Osteoblast (primary cell): ENCODE data around the gene OR2T35. TPM values are rescaled to one million over a fixed set of nuclear protein-coding genes. Genes with fewer than 3 reads are reported as not detected.
"Not testable (repeated sequence)": the region's sequence is repeated elsewhere in the genome, so short reads cannot be mapped to it uniquely, and the experiment has no call there.

Experiments used
- DNase-seq: peaks from one replicate; pipeline ENCODE4 v3.0.0; 2011; ENCODE audit warnings: low spot score, mixed read lengths; ENCODE audit not compliant: insufficient read length; ENCODE audit errors: missing footprints
- H2AFZ ChIP-seq: 2 replicates; pipeline ENCODE4 v1.6.0; 2011; ENCODE audit warnings: mild to moderate bottlenecking, low read length
- H3K27ac ChIP-seq: 2 replicates; pipeline ENCODE4 v1.5.1; 2011; ENCODE audit warnings: mild to moderate bottlenecking, low read depth, low read length, moderate library complexity
- H3K27me3 ChIP-seq: 2 replicates; pipeline ENCODE4 v1.6.0; 2012; ENCODE audit warnings: mild to moderate bottlenecking, control low read depth, inconsistent platforms, low read length, moderate library complexity; ENCODE audit not compliant: insufficient read depth
- H3K36me3 ChIP-seq: 2 replicates; pipeline ENCODE4 v1.5.1; 2011; ENCODE audit warnings: mild to moderate bottlenecking, low read length, control low read depth, moderate library complexity; ENCODE audit not compliant: insufficient read depth
- H3K4me1 ChIP-seq: 2 replicates; pipeline ENCODE4 v1.5.1; 2011; ENCODE audit warnings: mild to moderate bottlenecking, low read length, control low read depth, moderate library complexity; ENCODE audit not compliant: insufficient read depth
- H3K4me2 ChIP-seq: 2 replicates; pipeline ENCODE4 v1.6.0; 2011; ENCODE audit warnings: mild to moderate bottlenecking, low read length; ENCODE audit not compliant: insufficient read depth
- H3K4me3 ChIP-seq: fragments of 200-600 bp; sonication (generic); 3 replicates; pipeline ENCODE4 v1.5.1; 2012; ENCODE audit warnings: mild to moderate bottlenecking, low read length, inconsistent platforms; ENCODE audit not compliant: insufficient read depth
- H3K79me2 ChIP-seq: 2 replicates; pipeline ENCODE4 v1.6.0; 2012; ENCODE audit warnings: mild to moderate bottlenecking, low read length, control low read depth, inconsistent platforms; ENCODE audit not compliant: insufficient read depth
- H3K9me3 ChIP-seq: 2 replicates; pipeline ENCODE4 v1.5.1; 2011; ENCODE audit warnings: low read depth, low read length, control low read depth
- H4K20me1 ChIP-seq: 2 replicates; pipeline ENCODE4 v1.6.0; 2012; ENCODE audit warnings: mild to moderate bottlenecking, low read length, control low read depth; ENCODE audit not compliant: insufficient read depth
- CTCF ChIP-seq: IDR thresholded peaks from 2 replicates; pipeline ENCODE4 v1.5.1; 2011; ENCODE audit warnings: mild to moderate bottlenecking, low read depth, low read length, moderate library complexity; ENCODE audit errors: extremely low read depth
- total RNA-seq: library from RNA; depleted of rRNA; stranded (reverse); fragments of >200 nt; gene quantifications from 2 replicates; pipeline ENCODE4 v1.2.3, GENCODE V29; 2012

Gene OR2T35
- total RNA-seq, 1 donor, result not detected

GRCh38 chr1:248681651-248682050 is 36.6 kb upstream of the OR2T35 start:
- H3K79me2 ChIP-seq, result no peaks in the 10 kb centered on the region
- H3K36me3 ChIP-seq, result no peaks in the 10 kb centered on the region
- no peak overlapping the region for H2AFZ ChIP-seq
- H3K4me1 ChIP-seq, result no peaks in the 10 kb centered on the region
- TF ChIP-seq CTCF, result no peak
- H3K9me3 ChIP-seq, result peaks cover 3% of the 10 kb centered on the region
- no peak overlapping the region for H3K4me3 ChIP-seq
- H3K4me2 ChIP-seq, result no peak overlapping the region
- no peaks in the 10 kb centered on the region for H3K27me3 ChIP-seq
- no peak for DNase-seq
- no peak overlapping the region for H3K27ac ChIP-seq
- no peaks in the 10 kb centered on the region for H4K20me1 ChIP-seq

- H3K9me3 ChIP-seq, result peaks cover 6% of the 10 kb centered on the region
- DNase-seq, result no peak
- H4K20me1 ChIP-seq, result no peaks in the 10 kb centered on the region
- H3K36me3 ChIP-seq, result no peaks in the 10 kb centered on the region
- no peaks in the 10 kb centered on the region for H3K79me2 ChIP-seq
- no peaks in the 10 kb centered on the region for H3K27me3 ChIP-seq
- H2AFZ ChIP-seq, result no peak overlapping the region
- H3K4me1 ChIP-seq, result no peaks in the 10 kb centered on the region
- no peak for TF ChIP-seq CTCF
- no peak overlapping the region for H3K4me2 ChIP-seq
- H3K4me3 ChIP-seq, result no peak overlapping the region
- no peak overlapping the region for H3K27ac ChIP-seq
These were observed 24.9 kb upstream of the OR2T35 start for GRCh38 chr1:248670003-248670402.

GRCh38 chr1:248663453-248664328 is 18.6 kb upstream of the OR2T35 start:
- H3K36me3 ChIP-seq, H3K9me3 ChIP-seq, H3K4me3 ChIP-seq, H3K79me2 ChIP-seq, H3K4me1 ChIP-seq, H3K4me2 ChIP-seq, H4K20me1 ChIP-seq, H3K27me3 ChIP-seq, H2AFZ ChIP-seq, DNase-seq, H3K27ac ChIP-seq: not testable (repeated sequence)

GRCh38 chr1:248656797-248657196 is 11.7 kb upstream of the OR2T35 start:
- H4K20me1 ChIP-seq, H3K27me3 ChIP-seq, H3K27ac ChIP-seq, H3K4me2 ChIP-seq, H3K4me1 ChIP-seq, DNase-seq, H3K36me3 ChIP-seq, H2AFZ ChIP-seq, H3K9me3 ChIP-seq, H3K4me3 ChIP-seq, H3K79me2 ChIP-seq: not testable (repeated sequence)

GRCh38 chr1:248655354-248655753 is 10.3 kb upstream of the OR2T35 start, which contains the start of gene OR2T27:
OR2T27 (minus strand) TSS chr1:248655528; CDS start chr1:248650884, 4,644 bp downstream.
- H3K9me3 ChIP-seq, H3K4me3 ChIP-seq, H3K36me3 ChIP-seq, H3K27ac ChIP-seq, H3K4me1 ChIP-seq, H3K27me3 ChIP-seq, DNase-seq, H3K79me2 ChIP-seq, H4K20me1 ChIP-seq, H3K4me2 ChIP-seq, H2AFZ ChIP-seq: not testable (repeated sequence)

- H2AFZ ChIP-seq, H3K27me3 ChIP-seq, H3K36me3 ChIP-seq, H3K4me2 ChIP-seq, H3K4me1 ChIP-seq, H4K20me1 ChIP-seq, H3K4me3 ChIP-seq, H3K27ac ChIP-seq, DNase-seq, H3K79me2 ChIP-seq, H3K9me3 ChIP-seq: not testable (repeated sequence)
These were observed 3.9 kb upstream of the OR2T35 start for GRCh38 chr1:248648770-248649536.

GRCh38 chr1:248642971-248643651 is 2.0 kb downstream of the OR2T35 start:
- H3K27ac ChIP-seq, H3K79me2 ChIP-seq, H3K4me1 ChIP-seq, DNase-seq, H3K36me3 ChIP-seq, H2AFZ ChIP-seq, H3K4me3 ChIP-seq, H3K27me3 ChIP-seq, H4K20me1 ChIP-seq, H3K4me2 ChIP-seq, H3K9me3 ChIP-seq: not testable (repeated sequence)
